OCI-LY3 (cell line): ENCODE results near the gene ZNF267.
A peak's percentile ranks its signal among the peaks of the same experiment; 100 is the strongest.
"Not testable (repeated sequence)": the region's sequence is repeated elsewhere in the genome, so short reads cannot be mapped to it uniquely, and the experiment has no call there.

Experiments used
- H2AFZ ChIP-seq: fragments of 200-600, 300-600 bp; shearing (Covaris generic); 2 replicates; pipeline ENCODE4 v1.6.0; 2014; ENCODE audit warnings: antibody characterized with exemption, low read depth, low read length
- H3K27ac ChIP-seq: fragments of 200-600, 300-600 bp; sonication (generic); 2 replicates; pipeline ENCODE4 v1.5.1; 2014; ENCODE audit warnings: mild to moderate bottlenecking, low read length, moderate library complexity, mixed read lengths
- H3K27me3 ChIP-seq: fragments of 200-600, 300-600 bp; sonication (generic); 2 replicates; pipeline ENCODE4 v1.6.1; 2014; ENCODE audit warnings: low read depth, low read length, mixed read lengths
- H3K36me3 ChIP-seq: fragments of 200-600, 300-600 bp; sonication (generic); replicated peaks from 2 replicates; pipeline ENCODE3; 2014; ENCODE audit warnings: low read depth, low read length, mixed read lengths
- H3K4me1 ChIP-seq: fragments of 300-600, 200-600 bp; sonication (generic); 2 replicates; pipeline ENCODE4 v1.6.1; 2014; ENCODE audit warnings: low read length, mixed read lengths
- H3K4me2 ChIP-seq: fragments of 200-600, 300-600 bp; sonication (generic); 2 replicates; pipeline ENCODE4 v1.6.1; 2014; ENCODE audit warnings: low read length, mixed read lengths
- H3K4me3 ChIP-seq: fragments of 300-600, 200-600 bp; sonication (generic); 2 replicates; pipeline ENCODE4 v1.5.1; 2014; ENCODE audit warnings: antibody characterized with exemption, mild to moderate bottlenecking, low read length, moderate library complexity
- H3K79me2 ChIP-seq: fragments of 300-600, 200-600 bp; shearing (Covaris generic); 2 replicates; pipeline ENCODE4 v1.6.1; 2014; ENCODE audit warnings: mild to moderate bottlenecking, low read length, mixed read lengths
- H3K9ac ChIP-seq: fragments of 300-600, 200-600 bp; shearing (Covaris generic); 2 replicates; pipeline ENCODE4 v1.6.0; 2014; ENCODE audit warnings: mild to moderate bottlenecking, low read length, moderate library complexity
- H3K9me3 ChIP-seq: fragments of 200-600, 300-600 bp; shearing (Covaris generic); 2 replicates; pipeline ENCODE4 v1.6.1; 2014; ENCODE audit warnings: low read length, mixed read lengths; ENCODE audit not compliant: insufficient read depth
- H4K20me1 ChIP-seq: fragments of 200-600, 300-600 bp; sonication (generic); 2 replicates; pipeline ENCODE4 v1.6.1; 2016; ENCODE audit warnings: low read length, mixed read lengths; ENCODE audit not compliant: insufficient read depth
- EZH2phosphoT487 ChIP-seq: fragments of 200-600 bp; shearing (Covaris generic); IDR thresholded peaks from 2 replicates; pipeline ENCODE4 v1.6.1; 2018; ENCODE audit warnings: antibody characterized with exemption, mixed run types, low read depth
- TF ChIP-seq, protein P1 (sequence below): fragments of 200-600, 300-600 bp; sonication (generic); IDR thresholded peaks from 2 replicates; pipeline ENCODE4 v1.5.1; 2014; ENCODE audit warnings: antibody characterized with exemption, low read length, low read depth

The ZNF267 gene

GRCh38 chr16:31873556-31874365 lies at the start of gene ZNF267:
Gene ZNF267 (plus strand): TSS chr16:31873807. CDS start chr16:31873967, 160 bp downstream.
- peaks cover 63% of the 10 kb centered on the region for H3K4me1 ChIP-seq
- H3K4me3 ChIP-seq, result peak within 1 kb of the TSS; percentile 91
- no peak for TF ChIP-seq EZH2phosphoT487
- peaks cover 56% of the 10 kb centered on the region for H3K79me2 ChIP-seq
- peak within 1 kb of the TSS; percentile 98 for H3K4me2 ChIP-seq
- 0 out of 2 replicates have a peak, but pooled peaks cover 3% of the 10 kb centered on the region for H3K9me3 ChIP-seq
- peak within 1 kb of the TSS; percentile 92 for H3K9ac ChIP-seq
- peaks cover 32% of the 10 kb centered on the region for H3K36me3 ChIP-seq
- no peaks in the 10 kb centered on the region for H3K27me3 ChIP-seq
- peaks cover 39% of the 10 kb centered on the region for H4K20me1 ChIP-seq
- peak within 1 kb of the TSS; percentile 51; the same call in 1 of the 2 replicates for H2AFZ ChIP-seq
- peak within 1 kb of the TSS; percentile 94 for H3K27ac ChIP-seq

- Histone ChIP-seq H3K9me3 (no peaks in the 10 kb centered on the region), H3K79me2 (no peaks in the 10 kb centered on the region), H2AFZ (no peak overlapping the region), H3K4me2 (no peak overlapping the region), H3K4me3 (no peak overlapping the region), H3K27me3 (no peaks in the 10 kb centered on the region), H3K36me3 (no peaks in the 10 kb centered on the region), H4K20me1 (no peaks in the 10 kb centered on the region), H3K4me1 (no peaks in the 10 kb centered on the region), H3K27ac (no peak overlapping the region), H3K9ac (no peak overlapping the region)
- TF ChIP-seq EZH2phosphoT487, result no peak
- TF ChIP-seq, protein P1, sequence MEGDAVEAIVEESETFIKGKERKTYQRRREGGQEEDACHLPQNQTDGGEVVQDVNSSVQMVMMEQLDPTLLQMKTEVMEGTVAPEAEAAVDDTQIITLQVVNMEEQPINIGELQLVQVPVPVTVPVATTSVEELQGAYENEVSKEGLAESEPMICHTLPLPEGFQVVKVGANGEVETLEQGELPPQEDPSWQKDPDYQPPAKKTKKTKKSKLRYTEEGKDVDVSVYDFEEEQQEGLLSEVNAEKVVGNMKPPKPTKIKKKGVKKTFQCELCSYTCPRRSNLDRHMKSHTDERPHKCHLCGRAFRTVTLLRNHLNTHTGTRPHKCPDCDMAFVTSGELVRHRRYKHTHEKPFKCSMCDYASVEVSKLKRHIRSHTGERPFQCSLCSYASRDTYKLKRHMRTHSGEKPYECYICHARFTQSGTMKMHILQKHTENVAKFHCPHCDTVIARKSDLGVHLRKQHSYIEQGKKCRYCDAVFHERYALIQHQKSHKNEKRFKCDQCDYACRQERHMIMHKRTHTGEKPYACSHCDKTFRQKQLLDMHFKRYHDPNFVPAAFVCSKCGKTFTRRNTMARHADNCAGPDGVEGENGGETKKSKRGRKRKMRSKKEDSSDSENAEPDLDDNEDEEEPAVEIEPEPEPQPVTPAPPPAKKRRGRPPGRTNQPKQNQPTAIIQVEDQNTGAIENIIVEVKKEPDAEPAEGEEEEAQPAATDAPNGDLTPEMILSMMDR, result no peak
Observed at GRCh38 chr16:31833047-31833446, 40.6 kb upstream of the ZNF267 start.

DNA sequence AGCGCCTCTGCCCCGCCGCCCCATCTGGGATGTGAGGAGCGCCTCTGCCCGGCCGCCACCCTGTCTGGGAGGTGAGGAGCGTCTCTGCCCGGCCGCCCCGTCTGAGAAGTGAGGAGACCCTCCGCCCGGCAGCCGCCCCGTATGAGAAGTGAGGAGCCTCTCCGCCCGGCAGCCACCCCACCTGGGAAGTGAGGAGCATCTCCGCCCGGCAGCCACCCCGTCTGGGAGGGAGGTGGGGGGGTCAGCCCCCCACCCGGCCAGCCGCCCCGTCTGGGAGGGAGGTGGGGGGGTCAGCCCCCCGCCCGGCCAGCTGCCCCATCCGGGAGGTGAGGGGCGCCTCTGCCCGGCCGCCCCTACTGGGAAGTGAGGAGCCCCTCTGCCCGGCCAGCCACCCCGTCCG lies 37.2 kb upstream of the ZNF267 start:
- H3K27ac ChIP-seq, H3K36me3 ChIP-seq, H3K27me3 ChIP-seq, H4K20me1 ChIP-seq, H3K9me3 ChIP-seq, H3K9ac ChIP-seq, H3K4me2 ChIP-seq, H3K4me3 ChIP-seq, H3K4me1 ChIP-seq, H3K79me2 ChIP-seq, H2AFZ ChIP-seq: not testable (repeated sequence)

DNA sequence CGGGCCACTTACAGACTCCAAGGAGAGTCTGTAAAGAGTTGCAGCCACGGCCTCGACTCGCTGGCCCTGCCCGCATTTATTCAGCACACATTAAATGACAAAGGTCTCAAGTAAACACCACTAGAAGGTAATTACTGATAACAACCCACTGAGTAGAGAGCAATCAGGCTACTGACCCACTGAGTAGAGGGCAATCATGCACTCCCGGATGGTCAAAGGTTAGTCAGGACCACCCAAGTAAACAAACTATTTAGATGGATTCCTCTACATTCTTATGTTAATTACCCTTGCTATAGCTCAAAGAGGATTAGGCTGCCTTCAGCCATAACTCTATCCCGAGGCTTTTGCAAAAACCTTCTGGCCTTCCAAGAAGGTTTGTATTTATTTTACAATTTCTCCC lies 30.7 kb upstream of the ZNF267 start:
- Histone ChIP-seq H3K4me1 (no peaks in the 10 kb centered on the region), H3K27me3 (no peaks in the 10 kb centered on the region), H3K9ac (no peak overlapping the region), H3K79me2 (no peaks in the 10 kb centered on the region), H3K27ac (no peak overlapping the region), H4K20me1 (no peaks in the 10 kb centered on the region), H3K9me3 (0 out of 2 replicates have a peak, but pooled peaks cover 4% of the 10 kb centered on the region), H3K4me2 (no peak overlapping the region), H3K36me3 (no peaks in the 10 kb centered on the region), H3K4me3 (no peak overlapping the region), H2AFZ (no peak overlapping the region)
- TF ChIP-seq EZH2phosphoT487, result no peak

- H3K4me3 ChIP-seq, H3K9me3 ChIP-seq, H3K79me2 ChIP-seq, H4K20me1 ChIP-seq, H2AFZ ChIP-seq, H3K4me1 ChIP-seq, H3K9ac ChIP-seq, H3K27ac ChIP-seq, H3K36me3 ChIP-seq, H3K27me3 ChIP-seq, H3K4me2 ChIP-seq: not testable (repeated sequence)
Observed at GRCh38 chr16:31848572-31848971, 25.0 kb upstream of the ZNF267 start.

DNA sequence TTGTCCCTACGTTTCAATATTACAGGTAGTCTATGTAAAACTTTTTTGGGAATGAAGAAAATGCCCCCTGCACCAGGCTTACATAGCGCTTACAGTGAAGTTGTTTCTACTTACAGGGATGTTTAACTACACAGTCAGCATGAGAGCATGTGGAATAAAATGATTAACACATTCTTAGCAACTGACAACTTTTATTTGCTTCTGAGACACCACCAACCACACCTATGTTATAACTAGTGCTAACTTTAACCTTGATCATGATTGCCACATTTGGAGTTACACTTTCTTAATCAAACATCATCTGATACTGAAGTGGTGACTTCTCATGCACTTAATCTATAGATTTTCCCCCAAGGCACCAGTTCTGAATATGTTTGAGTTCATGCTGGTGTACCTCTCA lies 20.3 kb upstream of the ZNF267 start:
- Histone ChIP-seq H3K4me1 (no peaks in the 10 kb centered on the region; the same call in 1 of the 2 replicates), H3K79me2 (no peaks in the 10 kb centered on the region), H3K9ac (no peak overlapping the region), H2AFZ (no peak overlapping the region), H3K27me3 (peaks cover 9% of the 10 kb centered on the region; the same call in 1 of the 2 replicates), H3K9me3 (peaks cover 6% of the 10 kb centered on the region), H4K20me1 (no peaks in the 10 kb centered on the region), H3K4me3 (no peak overlapping the region), H3K36me3 (no peaks in the 10 kb centered on the region), H3K4me2 (no peak overlapping the region), H3K27ac (no peak overlapping the region)
- TF ChIP-seq EZH2phosphoT487, result no peak
- TF ChIP-seq, protein P1, result no peak
